ENCODE measurements around the gene ARHGAP10.

Gene ARHGAP10

GRCh38 chr4:148007314-148007760 lies 275.4 kb downstream of the ARHGAP10 start:
- no peak for DNase-seq

- no peak for DNase-seq
These were observed 275.9 kb downstream of the ARHGAP10 start for GRCh38 chr4:148007792-148008191.

- no peak for DNase-seq
These were observed 283.2 kb downstream of the ARHGAP10 start for GRCh38 chr4:148015058-148015457.

- no peak for DNase-seq
These were observed 283.6 kb downstream of the ARHGAP10 start for GRCh38 chr4:148015468-148015867.

- DNase-seq, result no peak
These were observed 284.3 kb downstream of the ARHGAP10 start for GRCh38 chr4:148016063-148016637.

- no peak for DNase-seq
These were observed 285.9 kb downstream of the ARHGAP10 start for GRCh38 chr4:148017801-148018200.

- DNase-seq, result no peak
These were observed 289.8 kb downstream of the ARHGAP10 start for GRCh38 chr4:148021686-148022085.

GRCh38 chr4:148022975-148023374 lies 291.1 kb downstream of the ARHGAP10 start:
- DNase-seq, result no peak

GRCh38 chr4:148023512-148024181 lies 291.8 kb downstream of the ARHGAP10 start:
- no peak for DNase-seq

- no peak for DNase-seq
These were observed 294.1 kb downstream of the ARHGAP10 start for GRCh38 chr4:148025981-148026380.

- DNase-seq, result no peak
These were observed 295.3 kb downstream of the ARHGAP10 start for GRCh38 chr4:148027201-148027600.

GRCh38 chr4:148029781-148030180 lies 297.9 kb downstream of the ARHGAP10 start:
- DNase-seq, result no peak

- DNase-seq, result no peak
These were observed 298.4 kb downstream of the ARHGAP10 start for GRCh38 chr4:148030193-148030873.

- no peak for DNase-seq
These were observed 302.9 kb downstream of the ARHGAP10 start for GRCh38 chr4:148034813-148035212.

- no peak for DNase-seq
These were observed 309.9 kb downstream of the ARHGAP10 start for GRCh38 chr4:148041606-148042329.

- no peak for DNase-seq
These were observed 312.4 kb downstream of the ARHGAP10 start for GRCh38 chr4:148044089-148044911.

GRCh38 chr4:148044912-148045352 lies 313.0 kb downstream of the ARHGAP10 start:
- no peak for DNase-seq

GRCh38 chr4:148048598-148048997 lies 316.7 kb downstream of the ARHGAP10 start:
- DNase-seq, result no peak

- DNase-seq, result no peak
These were observed 319.5 kb downstream of the ARHGAP10 start for GRCh38 chr4:148051403-148051802.

- DNase-seq, result no peak
These were observed 320.6 kb downstream of the ARHGAP10 start for GRCh38 chr4:148052448-148052847.

GRCh38 chr4:148053298-148054003 lies 321.6 kb downstream of the ARHGAP10 start:
- DNase-seq, result no peak

- no peak for DNase-seq
These were observed 322.4 kb downstream of the ARHGAP10 start for GRCh38 chr4:148054275-148054674.
